ENCODE results near the gene PDK2. TPM values are rescaled to one million over a fixed set of nuclear protein-coding genes. Genes with fewer than 3 reads are reported as not detected.
"Not testable (repeated sequence)": the region's sequence is repeated elsewhere in the genome, so short reads cannot be mapped to it uniquely, and the experiment has no call there.

PDK2 gene
- total and polyA plus RNA-seq, 5 donors from 2014 or later: 25.2 to 65.2 (median 48.0) TPM

GRCh38 chr17:50059759-50060273 is 35.3 kb upstream of the PDK2 start:
- Histone ChIP-seq H3K27ac (ENCODE audit: insufficient read depth, low read length, poor library complexity, severe bottlenecking) (no peak overlapping the region), H3K4me3 (ENCODE audit: low read depth, low read length) (no peak overlapping the region), H3K4me1 (ENCODE audit: control insufficient read depth, insufficient read depth, low read length, poor library complexity, severe bottlenecking) (peaks cover 19% of the 10 kb centered on the region), H3K36me3 (ENCODE audit: control insufficient read depth, insufficient read depth, low read length) (no peaks in the 10 kb centered on the region), H3K27me3 (ENCODE audit: control insufficient read depth, insufficient read depth, low read length) (no peaks in the 10 kb centered on the region), H3K9me3 (ENCODE audit: control insufficient read depth in 2 of 2, low read length in 2 of 2) (no peaks in the 10 kb centered on the region)
- Mint-ChIP-seq H3K27ac (no peak overlapping the region), H3K36me3 (no peaks in the 10 kb centered on the region), H3K4me3 (peak overlapping the region in 2 of 4 donors; percentile 7 to 91), H3K4me1 (peaks cover 5 to 26% (median 22%) of the 10 kb centered on the region in 4 donors), H3K27me3 (no peaks in the 10 kb centered on the region), H3K9me3 (peaks cover 0 to 2% (median 0%) of the 10 kb centered on the region in 7 donors)
- no peak for ATAC-seq (ENCODE audit: low read depth in 2 of 2)
- no peak for DNase-seq

DNA sequence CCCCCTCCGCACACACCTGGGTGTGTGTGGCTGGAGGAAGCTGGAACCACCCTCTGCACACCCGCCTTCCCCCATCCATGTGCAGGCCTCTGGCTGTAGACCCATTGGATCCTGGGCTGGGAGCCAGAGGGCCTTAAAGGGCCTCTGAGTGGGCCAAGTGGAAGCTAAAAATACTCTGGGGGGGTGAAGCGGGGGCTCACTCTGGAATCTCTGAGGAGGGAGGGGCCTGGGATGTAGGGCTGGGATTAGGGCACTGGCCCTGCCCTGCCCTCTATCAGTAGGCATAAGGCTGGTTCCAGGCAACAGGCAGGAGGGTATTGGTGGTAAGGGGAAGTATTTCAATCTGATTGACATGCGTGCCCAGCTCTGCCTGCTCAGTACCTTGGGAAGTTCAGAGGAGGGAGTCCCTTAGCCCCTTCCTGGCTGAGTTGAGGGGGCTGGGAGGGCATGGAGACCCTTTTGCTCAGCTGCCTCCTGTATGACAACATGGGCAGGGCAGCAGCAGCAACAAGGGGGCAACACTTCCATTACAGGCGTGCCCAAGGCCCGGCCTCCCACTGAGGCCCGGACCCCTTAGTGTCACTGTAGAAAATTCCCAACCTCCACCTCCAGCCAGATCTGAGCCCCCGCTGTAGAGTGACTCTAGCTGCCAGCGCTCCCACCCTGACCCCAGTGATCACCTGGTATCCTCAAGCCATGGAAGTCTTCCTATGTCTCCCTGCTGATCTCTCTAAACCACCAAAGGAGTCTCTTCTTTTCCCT is 34.0 kb upstream of the PDK2 start:
- H3K27ac ChIP-seq (ENCODE audit: insufficient read depth, low read length, poor library complexity, severe bottlenecking): no peak overlapping the region
- Mint-ChIP-seq H3K9me3 (peaks cover 0 to 2% (median 0%) of the 10 kb centered on the region in 7 donors), H3K27me3 (no peaks in the 10 kb centered on the region), H3K27ac (no peak overlapping the region), H3K36me3 (peaks cover 5% of the 10 kb centered on the region), H3K4me1 (peaks cover 5 to 21% (median 18%) of the 10 kb centered on the region in 4 donors), H3K4me3 (no peak overlapping the region)
- H3K9me3 ChIP-seq (ENCODE audit: control insufficient read depth in 2 of 2, low read length in 2 of 2): no peaks in the 10 kb centered on the region
- no peaks in the 10 kb centered on the region for H3K27me3 ChIP-seq (ENCODE audit: control insufficient read depth, insufficient read depth, low read length)
- H3K36me3 ChIP-seq (ENCODE audit: control insufficient read depth, insufficient read depth, low read length): no peaks in the 10 kb centered on the region
- DNase-seq (no peak), ATAC-seq (ENCODE audit: low read depth in 2 of 2) (no peak)
- H3K4me1 ChIP-seq (ENCODE audit: control insufficient read depth, insufficient read depth, low read length, poor library complexity, severe bottlenecking): peaks cover 12% of the 10 kb centered on the region
- no peak overlapping the region for H3K4me3 ChIP-seq (ENCODE audit: low read depth, low read length)

- not testable (repeated sequence) for H3K27ac Mint-ChIP-seq; H3K36me3 ChIP-seq (ENCODE audit: control insufficient read depth, insufficient read depth, low read length); H3K36me3 Mint-ChIP-seq; H3K27ac ChIP-seq (ENCODE audit: insufficient read depth, low read length, poor library complexity, severe bottlenecking); H3K9me3 ChIP-seq (ENCODE audit: control insufficient read depth in 2 of 2, low read length in 2 of 2); H3K9me3 Mint-ChIP-seq; H3K4me3 Mint-ChIP-seq; H3K4me3 ChIP-seq (ENCODE audit: low read depth, low read length); H3K27me3 Mint-ChIP-seq; ATAC-seq (ENCODE audit: low read depth in 2 of 2); DNase-seq; H3K27me3 ChIP-seq (ENCODE audit: control insufficient read depth, insufficient read depth, low read length)
- H3K4me1 ChIP-seq (ENCODE audit: control insufficient read depth, insufficient read depth, low read length, poor library complexity, severe bottlenecking): peaks cover 12% of the 10 kb centered on the region
- peaks cover 5 to 19% (median 16%) of the 10 kb centered on the region in 4 donors for H3K4me1 Mint-ChIP-seq
These were observed 33.5 kb upstream of the PDK2 start for GRCh38 chr17:50061713-50062045.

GRCh38 chr17:50062293-50063243 is 32.6 kb upstream of the PDK2 start:
- Histone ChIP-seq H3K36me3 (ENCODE audit: control insufficient read depth, insufficient read depth, low read length) (no peaks in the 10 kb centered on the region), H3K4me1 (ENCODE audit: control insufficient read depth, insufficient read depth, low read length, poor library complexity, severe bottlenecking) (peaks cover 3% of the 10 kb centered on the region), H3K4me3 (ENCODE audit: low read depth, low read length) (no peak overlapping the region), H3K27ac (ENCODE audit: insufficient read depth, low read length, poor library complexity, severe bottlenecking) (no peak overlapping the region), H3K9me3 (ENCODE audit: control insufficient read depth in 2 of 2, low read length in 2 of 2) (no peaks in the 10 kb centered on the region), H3K27me3 (ENCODE audit: control insufficient read depth, insufficient read depth, low read length) (no peaks in the 10 kb centered on the region)
- ATAC-seq (ENCODE audit: low read depth in 2 of 2): no peak
- H3K4me3 Mint-ChIP-seq: no peak overlapping the region
- H3K27ac Mint-ChIP-seq: peak overlapping the region in 1 of 3 donors; percentile 45
- H3K9me3 Mint-ChIP-seq: peaks cover 0 to 2% (median 0%) of the 10 kb centered on the region in 7 donors
- peaks cover 5% of the 10 kb centered on the region for H3K36me3 Mint-ChIP-seq
- H3K4me1 Mint-ChIP-seq: peaks cover 5 to 11% (median 10%) of the 10 kb centered on the region in 4 donors
- no peak for DNase-seq
- H3K27me3 Mint-ChIP-seq: no peaks in the 10 kb centered on the region

GRCh38 chr17:50063561-50064252 is 31.4 kb upstream of the PDK2 start:
- Mint-ChIP-seq H3K27me3 (no peaks in the 10 kb centered on the region), H3K4me1 (peaks cover 0 to 3% (median 0%) of the 10 kb centered on the region in 4 donors), H3K9me3 (no peaks in the 10 kb centered on the region), H3K36me3 (peaks cover 9% of the 10 kb centered on the region), H3K27ac (no peak overlapping the region), H3K4me3 (no peak overlapping the region)
- Histone ChIP-seq H3K4me3 (ENCODE audit: low read depth, low read length) (no peak overlapping the region), H3K36me3 (ENCODE audit: control insufficient read depth, insufficient read depth, low read length) (no peaks in the 10 kb centered on the region), H3K27ac (ENCODE audit: insufficient read depth, low read length, poor library complexity, severe bottlenecking) (no peak overlapping the region), H3K27me3 (ENCODE audit: control insufficient read depth, insufficient read depth, low read length) (no peaks in the 10 kb centered on the region), H3K4me1 (ENCODE audit: control insufficient read depth, insufficient read depth, low read length, poor library complexity, severe bottlenecking) (no peaks in the 10 kb centered on the region), H3K9me3 (ENCODE audit: control insufficient read depth in 2 of 2, low read length in 2 of 2) (no peaks in the 10 kb centered on the region)
- no peak for DNase-seq
- no peak for ATAC-seq (ENCODE audit: low read depth in 2 of 2)

DNA sequence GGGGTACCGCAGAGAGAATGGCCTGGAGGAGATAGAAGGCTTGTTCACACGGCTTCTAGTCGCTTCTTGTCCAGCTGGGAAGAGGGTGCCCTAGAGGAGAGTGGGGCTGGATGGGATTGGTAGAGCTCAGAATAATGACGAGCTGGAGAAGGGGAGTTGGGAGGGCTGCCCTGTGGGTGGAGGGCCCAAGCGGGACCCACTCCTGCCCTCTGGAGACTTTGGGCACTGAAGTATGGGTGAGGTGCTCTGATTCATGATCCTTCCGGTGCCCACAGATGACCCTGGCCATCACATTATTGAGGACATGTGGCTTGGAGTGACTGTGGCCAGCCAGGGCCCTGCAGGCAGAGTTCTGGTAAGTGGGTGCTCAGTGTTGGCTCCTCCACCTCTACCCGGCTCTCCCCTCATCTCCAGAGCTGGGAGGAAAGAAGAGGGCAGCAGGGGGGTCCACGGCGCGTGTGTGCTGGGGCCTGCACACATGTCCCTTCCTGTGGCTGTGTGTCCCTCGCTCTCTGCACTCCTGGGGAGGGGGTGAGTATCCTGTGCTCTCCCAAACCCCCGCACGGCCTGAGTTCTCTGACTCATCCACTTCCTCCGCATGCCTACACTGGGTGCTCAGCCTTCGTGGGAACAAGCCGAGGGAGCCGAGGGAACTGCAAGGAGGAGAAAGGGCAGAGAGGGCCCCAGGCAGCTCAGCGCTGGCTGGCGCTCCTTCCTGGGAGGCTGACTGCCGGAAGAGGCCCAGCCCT is 30.7 kb upstream of the PDK2 start:
- no peaks in the 10 kb centered on the region for H3K9me3 ChIP-seq (ENCODE audit: control insufficient read depth in 2 of 2, low read length in 2 of 2)
- ATAC-seq (ENCODE audit: low read depth in 2 of 2): no peak
- Mint-ChIP-seq H3K36me3 (peaks cover 9% of the 10 kb centered on the region), H3K27ac (no peak overlapping the region), H3K4me3 (no peak overlapping the region), H3K9me3 (no peaks in the 10 kb centered on the region), H3K4me1 (peaks cover 0 to 1% (median 0%) of the 10 kb centered on the region in 4 donors), H3K27me3 (no peaks in the 10 kb centered on the region)
- H3K27me3 ChIP-seq (ENCODE audit: control insufficient read depth, insufficient read depth, low read length): no peaks in the 10 kb centered on the region
- DNase-seq: no peak
- H3K36me3 ChIP-seq (ENCODE audit: control insufficient read depth, insufficient read depth, low read length): no peaks in the 10 kb centered on the region
- no peaks in the 10 kb centered on the region for H3K4me1 ChIP-seq (ENCODE audit: control insufficient read depth, insufficient read depth, low read length, poor library complexity, severe bottlenecking)
- no peak overlapping the region for H3K27ac ChIP-seq (ENCODE audit: insufficient read depth, low read length, poor library complexity, severe bottlenecking)
- no peak overlapping the region for H3K4me3 ChIP-seq (ENCODE audit: low read depth, low read length)

- DNase-seq (no peak), ATAC-seq (ENCODE audit: low read depth in 2 of 2) (no peak)
- H3K36me3 ChIP-seq (ENCODE audit: control insufficient read depth, insufficient read depth, low read length): no peaks in the 10 kb centered on the region
- Mint-ChIP-seq H3K27ac (no peak overlapping the region), H3K27me3 (no peaks in the 10 kb centered on the region), H3K4me1 (no peaks in the 10 kb centered on the region), H3K4me3 (no peak overlapping the region), H3K9me3 (no peaks in the 10 kb centered on the region), H3K36me3 (peaks cover 9% of the 10 kb centered on the region)
- no peaks in the 10 kb centered on the region for H3K27me3 ChIP-seq (ENCODE audit: control insufficient read depth, insufficient read depth, low read length)
- H3K27ac ChIP-seq (ENCODE audit: insufficient read depth, low read length, poor library complexity, severe bottlenecking): no peak overlapping the region
- H3K4me3 ChIP-seq (ENCODE audit: low read depth, low read length): no peak overlapping the region
- H3K9me3 ChIP-seq (ENCODE audit: control insufficient read depth in 2 of 2, low read length in 2 of 2): no peaks in the 10 kb centered on the region
- H3K4me1 ChIP-seq (ENCODE audit: control insufficient read depth, insufficient read depth, low read length, poor library complexity, severe bottlenecking): no peaks in the 10 kb centered on the region
These were observed 30.1 kb upstream of the PDK2 start for GRCh38 chr17:50065056-50065455.

Measured in CD4-positive, CD25-positive, alpha-beta regulatory T cell (primary cell).